ENCODE data around the gene HLF.

DNA sequence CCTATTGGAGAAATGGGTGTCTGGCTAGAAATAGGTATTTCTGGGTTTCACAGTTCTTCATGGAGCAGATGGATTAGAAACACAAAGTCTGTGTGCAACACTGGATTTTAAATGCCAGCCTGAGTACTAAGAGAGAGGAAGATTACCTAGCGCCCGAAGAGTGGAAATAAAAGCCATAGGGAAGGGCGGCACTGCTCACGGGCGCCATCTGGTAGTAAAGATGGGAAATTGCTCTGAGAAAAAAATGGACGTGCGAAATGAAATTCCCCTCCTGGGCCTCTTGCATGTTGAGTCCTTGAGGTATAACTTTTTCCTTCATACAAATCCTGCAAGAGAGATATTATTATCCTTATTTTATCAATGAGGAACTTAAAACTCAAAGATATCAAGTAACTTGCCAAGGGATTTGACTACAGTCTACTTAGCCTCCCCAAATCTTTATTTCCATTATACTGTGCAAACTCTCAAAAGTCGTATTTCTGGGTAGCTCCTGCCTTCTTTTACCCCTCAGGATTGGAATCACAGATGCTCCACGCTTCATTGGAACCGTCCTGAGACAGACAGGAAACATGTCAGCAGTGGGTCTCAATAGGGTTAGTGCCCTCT lies 84.1 kb downstream of the HLF start:
- no peak for TF ChIP-seq EZH2 (IDR thresholded peaks at IDR 0.05; ENCODE audit: borderline replicate concordance, insufficient read depth, low read depth, low read length, poor library complexity, severe bottlenecking)
- TF ChIP-seq CTCF (IDR thresholded peaks at IDR 0.05), result peak; percentile 93
